GM18519 (cell line): ENCODE results near the gene PLA2G4E.

ENCODE experiments used
- ATAC-seq: cut with Tn5 transposase; IDR thresholded peaks from one replicate; pipeline ENCODE4 v1.9.1; 2021; ENCODE audit warnings: mild to moderate bottlenecking, moderate library complexity; ENCODE audit not compliant: unreplicated experiment, low FRiP score

PLA2G4E gene

GRCh38 chr15:42031198-42031915 is 10.5 kb upstream of the PLA2G4E start:
- ATAC-seq: no peak

GRCh38 chr15:42027521-42027920 is 6.7 kb upstream of the PLA2G4E start:
- ATAC-seq: no peak

- no peak for ATAC-seq
These were observed 3.5 kb upstream of the PLA2G4E start for GRCh38 chr15:42024303-42024702.

GRCh38 chr15:42021593-42021992 is 751 bp upstream of the PLA2G4E start:
- no peak for ATAC-seq

GRCh38 chr15:42018306-42019224 is 2.3 kb downstream of the PLA2G4E start:
- ATAC-seq: no peak

- ATAC-seq: no peak
These were observed 3.9 kb downstream of the PLA2G4E start for GRCh38 chr15:42016971-42017370.

GRCh38 chr15:42014406-42014805 is 6.4 kb downstream of the PLA2G4E start:
- ATAC-seq: no peak

- ATAC-seq: no peak
These were observed 7.8 kb downstream of the PLA2G4E start for GRCh38 chr15:42012928-42013482.

- no peak for ATAC-seq
These were observed 8.6 kb downstream of the PLA2G4E start for GRCh38 chr15:42012241-42012640.

GRCh38 chr15:42011074-42011473 is 9.8 kb downstream of the PLA2G4E start:
- no peak for ATAC-seq

GRCh38 chr15:42010434-42010833 is 10.4 kb downstream of the PLA2G4E start:
- no peak for ATAC-seq

GRCh38 chr15:42009474-42009873 is 11.4 kb downstream of the PLA2G4E start:
- no peak for ATAC-seq

- no peak for ATAC-seq
These were observed 11.8 kb downstream of the PLA2G4E start for GRCh38 chr15:42009022-42009421.

GRCh38 chr15:42007386-42007785 is 13.5 kb downstream of the PLA2G4E start:
- ATAC-seq: no peak

GRCh38 chr15:42002333-42002732 is 18.5 kb downstream of the PLA2G4E start:
- ATAC-seq: no peak

GRCh38 chr15:42001236-42001635 is 19.6 kb downstream of the PLA2G4E start:
- no peak for ATAC-seq

- no peak for ATAC-seq
These were observed 21.3 kb downstream of the PLA2G4E start for GRCh38 chr15:41999290-42000285.

- ATAC-seq: no peak
These were observed 23.0 kb downstream of the PLA2G4E start for GRCh38 chr15:41997845-41998244.

- no peak for ATAC-seq
These were observed 23.8 kb downstream of the PLA2G4E start for GRCh38 chr15:41996921-41997592.

- ATAC-seq: no peak
These were observed 24.5 kb downstream of the PLA2G4E start for GRCh38 chr15:41996376-41996775.
